ENCODE measurements around the gene EIF5B. TPM values are rescaled to one million over a fixed set of nuclear protein-coding genes. Genes with fewer than 3 reads are reported as not detected.

Gene EIF5B
- total and polyA plus RNA-seq, 4 donors: 21.5 to 57.1 (median 38.6) TPM

GRCh38 chr2:99403524-99403923, 66.3 kb downstream of the EIF5B start:
- Histone ChIP-seq H3K4me1 (ENCODE audit: control insufficient read depth, insufficient read depth, low read length) (no peaks in the 10 kb centered on the region), H3K4me3 (ENCODE audit: low read depth, low read length) (no peak overlapping the region), H3K27me3 (ENCODE audit: control insufficient read depth, insufficient read depth, low read length) (no peaks in the 10 kb centered on the region), H3K36me3 (ENCODE audit: control insufficient read depth, insufficient read depth, low read length) (peaks cover 27% of the 10 kb centered on the region), H3K27ac (ENCODE audit: low read depth, low read length) (no peak overlapping the region), H3K9me3 (ENCODE audit: control insufficient read depth, insufficient read depth, low read length) (no peaks in the 10 kb centered on the region)
- no peak for DNase-seq (ENCODE audit: low read depth in 4 of 6, low spot score in 6 of 6)
- WGBS (ENCODE audit: insufficient coverage): 25% methylated on average over 2 of the region's 4 CpGs

GRCh38 chr2:99404039-99404796, 67.0 kb downstream of the EIF5B start:
- Histone ChIP-seq H3K27me3 (ENCODE audit: control insufficient read depth, insufficient read depth, low read length) (no peaks in the 10 kb centered on the region), H3K4me1 (ENCODE audit: control insufficient read depth, insufficient read depth, low read length) (no peaks in the 10 kb centered on the region), H3K9me3 (ENCODE audit: control insufficient read depth, insufficient read depth, low read length) (no peaks in the 10 kb centered on the region), H3K27ac (ENCODE audit: low read depth, low read length) (no peak overlapping the region), H3K36me3 (ENCODE audit: control insufficient read depth, insufficient read depth, low read length) (peaks cover 22% of the 10 kb centered on the region), H3K4me3 (ENCODE audit: low read depth, low read length) (no peak overlapping the region)
- 96% methylated on average over 3 of the region's 8 CpGs for WGBS (ENCODE audit: insufficient coverage)
- DNase-seq (ENCODE audit: low read depth in 4 of 6, low spot score in 6 of 6): no peak

GRCh38 chr2:99404797-99405669, 67.8 kb downstream of the EIF5B start:
- DNase-seq (ENCODE audit: low read depth in 4 of 6, low spot score in 6 of 6): no peak
- H3K4me3 ChIP-seq (ENCODE audit: low read depth, low read length): no peak overlapping the region
- 98% methylated on average over 4 of the region's 5 CpGs for WGBS (ENCODE audit: insufficient coverage)
- no peaks in the 10 kb centered on the region for H3K27me3 ChIP-seq (ENCODE audit: control insufficient read depth, insufficient read depth, low read length)
- H3K27ac ChIP-seq (ENCODE audit: low read depth, low read length): no peak overlapping the region
- no peaks in the 10 kb centered on the region for H3K9me3 ChIP-seq (ENCODE audit: control insufficient read depth, insufficient read depth, low read length)
- H3K36me3 ChIP-seq (ENCODE audit: control insufficient read depth, insufficient read depth, low read length): peaks cover 28% of the 10 kb centered on the region
- H3K4me1 ChIP-seq (ENCODE audit: control insufficient read depth, insufficient read depth, low read length): no peaks in the 10 kb centered on the region

- Histone ChIP-seq H3K27me3 (ENCODE audit: control insufficient read depth, insufficient read depth, low read length) (no peaks in the 10 kb centered on the region), H3K27ac (ENCODE audit: low read depth, low read length) (no peak overlapping the region), H3K4me3 (ENCODE audit: low read depth, low read length) (no peak overlapping the region), H3K9me3 (ENCODE audit: control insufficient read depth, insufficient read depth, low read length) (no peaks in the 10 kb centered on the region), H3K36me3 (ENCODE audit: control insufficient read depth, insufficient read depth, low read length) (peaks cover 32% of the 10 kb centered on the region), H3K4me1 (ENCODE audit: control insufficient read depth, insufficient read depth, low read length) (no peaks in the 10 kb centered on the region)
- no peak for DNase-seq (ENCODE audit: low read depth in 4 of 6, low spot score in 6 of 6)
- WGBS (ENCODE audit: insufficient coverage): 100% methylated on average over 2 of the region's 6 CpGs
These were observed 68.9 kb downstream of the EIF5B start for GRCh38 chr2:99406137-99406536.

GRCh38 chr2:99410276-99410675, 73.1 kb downstream of the EIF5B start:
- DNase-seq (ENCODE audit: low read depth in 4 of 6, low spot score in 6 of 6): no peak

GRCh38 chr2:99414566-99414965, 77.4 kb downstream of the EIF5B start:
- Histone ChIP-seq H3K27ac (ENCODE audit: low read depth, low read length) (no peak overlapping the region), H3K36me3 (ENCODE audit: control insufficient read depth, insufficient read depth, low read length) (peaks cover 44% of the 10 kb centered on the region), H3K4me3 (ENCODE audit: low read depth, low read length) (no peak overlapping the region), H3K9me3 (ENCODE audit: control insufficient read depth, insufficient read depth, low read length) (no peaks in the 10 kb centered on the region), H3K4me1 (ENCODE audit: control insufficient read depth, insufficient read depth, low read length) (no peaks in the 10 kb centered on the region), H3K27me3 (ENCODE audit: control insufficient read depth, insufficient read depth, low read length) (no peaks in the 10 kb centered on the region)
- no CpG with 5 or more reads among the region's 1 CpG for WGBS (ENCODE audit: insufficient coverage)
- no peak for DNase-seq (ENCODE audit: low read depth in 4 of 6, low spot score in 6 of 6)

More at GRCh38 chr2:99410276-99410675, 73.1 kb downstream of the EIF5B start:
- H3K27me3 ChIP-seq (ENCODE audit: control insufficient read depth, insufficient read depth, low read length): no peaks in the 10 kb centered on the region
- no peaks in the 10 kb centered on the region for H3K4me1 ChIP-seq (ENCODE audit: control insufficient read depth, insufficient read depth, low read length)
- H3K36me3 ChIP-seq (ENCODE audit: control insufficient read depth, insufficient read depth, low read length): peaks cover 25% of the 10 kb centered on the region
- H3K27ac ChIP-seq (ENCODE audit: low read depth, low read length): no peak overlapping the region
- WGBS (ENCODE audit: insufficient coverage): 96% methylated on average over 4 of the region's 4 CpGs
- no peak overlapping the region for H3K4me3 ChIP-seq (ENCODE audit: low read depth, low read length)
- no peaks in the 10 kb centered on the region for H3K9me3 ChIP-seq (ENCODE audit: control insufficient read depth, insufficient read depth, low read length)

GRCh38 chr2:99417396-99417795, 80.2 kb downstream of the EIF5B start:
- Histone ChIP-seq H3K36me3 (ENCODE audit: control insufficient read depth, insufficient read depth, low read length) (peaks cover 34% of the 10 kb centered on the region), H3K27me3 (ENCODE audit: control insufficient read depth, insufficient read depth, low read length) (no peaks in the 10 kb centered on the region), H3K4me1 (ENCODE audit: control insufficient read depth, insufficient read depth, low read length) (no peaks in the 10 kb centered on the region), H3K27ac (ENCODE audit: low read depth, low read length) (no peak overlapping the region), H3K4me3 (ENCODE audit: low read depth, low read length) (no peak overlapping the region), H3K9me3 (ENCODE audit: control insufficient read depth, insufficient read depth, low read length) (no peaks in the 10 kb centered on the region)
- WGBS (ENCODE audit: insufficient coverage): 100% methylated on average over 1 of the region's 3 CpGs
- DNase-seq (ENCODE audit: low read depth in 4 of 6, low spot score in 6 of 6): no peak

- Histone ChIP-seq H3K4me3 (ENCODE audit: low read depth, low read length) (no peak overlapping the region), H3K9me3 (ENCODE audit: control insufficient read depth, insufficient read depth, low read length) (no peaks in the 10 kb centered on the region), H3K27me3 (ENCODE audit: control insufficient read depth, insufficient read depth, low read length) (no peaks in the 10 kb centered on the region), H3K27ac (ENCODE audit: low read depth, low read length) (no peak overlapping the region), H3K4me1 (ENCODE audit: control insufficient read depth, insufficient read depth, low read length) (no peaks in the 10 kb centered on the region), H3K36me3 (ENCODE audit: control insufficient read depth, insufficient read depth, low read length) (peaks cover 28% of the 10 kb centered on the region)
- WGBS (ENCODE audit: insufficient coverage): no CpG with 5 or more reads among the region's 1 CpG
- no peak for DNase-seq (ENCODE audit: low read depth in 4 of 6, low spot score in 6 of 6)
These were observed 82.8 kb downstream of the EIF5B start for GRCh38 chr2:99420031-99420430.

- Histone ChIP-seq H3K27me3 (ENCODE audit: control insufficient read depth, insufficient read depth, low read length) (no peaks in the 10 kb centered on the region), H3K27ac (ENCODE audit: low read depth, low read length) (no peak overlapping the region), H3K4me3 (ENCODE audit: low read depth, low read length) (no peak overlapping the region), H3K4me1 (ENCODE audit: control insufficient read depth, insufficient read depth, low read length) (no peaks in the 10 kb centered on the region), H3K36me3 (ENCODE audit: control insufficient read depth, insufficient read depth, low read length) (peaks cover 28% of the 10 kb centered on the region), H3K9me3 (ENCODE audit: control insufficient read depth, insufficient read depth, low read length) (no peaks in the 10 kb centered on the region)
- 40% methylated on average over 1 of the region's 5 CpGs for WGBS (ENCODE audit: insufficient coverage)
- peak in 1 of 6 donors; percentile 16 for DNase-seq (ENCODE audit: low read depth in 4 of 6, low spot score in 6 of 6)
These were observed 83.6 kb downstream of the EIF5B start for GRCh38 chr2:99420751-99421299.

All from spinal cord (tissue), 10 donors.